Nephron (organoid): ENCODE results near the gene RGSL1.

Experiments
- H3K27ac Mint-ChIP-seq, 3 experiments: 2 replicates each; pipeline ENCODE4 v1.8.0; 2020; ENCODE audit warnings: mixed read lengths in 3 of 3, mild to moderate bottlenecking in 2 of 3, moderate library complexity in 1 of 3
- H3K27me3 Mint-ChIP-seq: 2 replicates; pipeline ENCODE4 v1.8.0; 2021; ENCODE audit warnings: low read depth, mild to moderate bottlenecking, moderate library complexity, mixed read lengths
- H3K36me3 Mint-ChIP-seq: 2 replicates; pipeline ENCODE4 v1.8.0; 2020; ENCODE audit warnings: low read depth, mixed read lengths
- H3K4me1 Mint-ChIP-seq: 2 replicates; pipeline ENCODE4 v1.8.0; 2020; ENCODE audit warnings: mixed read lengths
- H3K4me3 Mint-ChIP-seq, 3 experiments: 2 replicates each; pipeline ENCODE4 v1.8.0; 2020; ENCODE audit warnings: mild to moderate bottlenecking in 3 of 3, mixed read lengths in 3 of 3, moderate library complexity in 2 of 3
- H3K9me3 Mint-ChIP-seq: 2 replicates; pipeline ENCODE4 v1.8.0; 2020; ENCODE audit warnings: mixed read lengths
- CTCF ChIP-seq, 3 experiments: fragments of 200-600 bp; sonication (generic); IDR thresholded peaks; one replicate each; pipeline ENCODE4 v1.5.0; 2021; ENCODE audit warnings: antibody characterized with exemption in 3 of 3; ENCODE audit not compliant: unreplicated experiment in 3 of 3

The RGSL1 gene

GRCh38 chr1:182426442-182427430, 23.2 kb upstream of the RGSL1 start:
- Mint-ChIP-seq H3K4me3 (no peak overlapping the region), H3K4me1 (no peaks in the 10 kb centered on the region), H3K27ac (no peak overlapping the region), H3K9me3 (no peaks in the 10 kb centered on the region), H3K36me3 (no peaks in the 10 kb centered on the region), H3K27me3 (no peaks in the 10 kb centered on the region)
- no peak for TF ChIP-seq CTCF (IDR thresholded peaks at IDR 0.05; ENCODE audit: unreplicated experiment in 3 of 3)

GRCh38 chr1:182428043-182428442, 21.9 kb upstream of the RGSL1 start:
- H3K27ac Mint-ChIP-seq: no peak overlapping the region
- H3K36me3 Mint-ChIP-seq: no peaks in the 10 kb centered on the region
- no peaks in the 10 kb centered on the region for H3K9me3 Mint-ChIP-seq
- no peak overlapping the region for H3K4me3 Mint-ChIP-seq
- no peak for TF ChIP-seq CTCF (IDR thresholded peaks at IDR 0.05; ENCODE audit: unreplicated experiment in 3 of 3)
- H3K27me3 Mint-ChIP-seq: no peaks in the 10 kb centered on the region
- no peaks in the 10 kb centered on the region for H3K4me1 Mint-ChIP-seq

- H3K9me3 Mint-ChIP-seq: no peaks in the 10 kb centered on the region
- no peaks in the 10 kb centered on the region for H3K36me3 Mint-ChIP-seq
- no peaks in the 10 kb centered on the region for H3K4me1 Mint-ChIP-seq
- no peak overlapping the region for H3K27ac Mint-ChIP-seq
- no peak for TF ChIP-seq CTCF (IDR thresholded peaks at IDR 0.05; ENCODE audit: unreplicated experiment in 3 of 3)
- H3K27me3 Mint-ChIP-seq: no peaks in the 10 kb centered on the region
- no peak overlapping the region for H3K4me3 Mint-ChIP-seq
Measured at GRCh38 chr1:182430263-182431068, 19.5 kb upstream of the RGSL1 start.

- H3K27ac Mint-ChIP-seq: no peak overlapping the region
- H3K4me3 Mint-ChIP-seq: no peak overlapping the region
- no peaks in the 10 kb centered on the region for H3K9me3 Mint-ChIP-seq
- no peak for TF ChIP-seq CTCF (IDR thresholded peaks at IDR 0.05; ENCODE audit: unreplicated experiment in 3 of 3)
- no peaks in the 10 kb centered on the region for H3K36me3 Mint-ChIP-seq
- no peaks in the 10 kb centered on the region for H3K27me3 Mint-ChIP-seq
- H3K4me1 Mint-ChIP-seq: no peaks in the 10 kb centered on the region
Measured at GRCh38 chr1:182431278-182431677, 18.7 kb upstream of the RGSL1 start.

DNA sequence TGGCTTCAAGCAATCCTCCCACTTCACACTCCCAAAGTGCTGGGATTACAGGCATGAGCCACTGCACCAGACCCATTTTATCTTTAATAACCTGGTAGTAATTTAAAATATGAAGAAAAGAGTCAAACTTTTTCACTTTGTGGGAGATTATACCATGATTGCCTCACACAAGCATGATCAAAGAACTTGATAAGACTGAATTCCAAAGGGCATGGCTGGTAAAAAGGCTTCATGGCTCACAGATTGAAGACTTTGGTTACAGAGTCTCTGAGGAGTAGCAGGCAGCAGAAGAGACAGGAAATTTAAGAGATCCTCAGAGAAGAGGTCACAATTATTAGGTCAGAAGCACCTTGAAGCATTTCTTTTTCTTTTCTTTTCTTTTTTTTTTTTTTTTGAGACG, 16.4 kb upstream of the RGSL1 start:
- Mint-ChIP-seq H3K4me1 (no peaks in the 10 kb centered on the region), H3K27me3 (no peaks in the 10 kb centered on the region), H3K27ac (no peak overlapping the region), H3K4me3 (no peak overlapping the region), H3K36me3 (peaks cover 4% of the 10 kb centered on the region), H3K9me3 (peaks cover 7% of the 10 kb centered on the region)
- TF ChIP-seq CTCF (IDR thresholded peaks at IDR 0.05; ENCODE audit: unreplicated experiment in 3 of 3): no peak
